Measurements from ENCODE around the gene SV2C.
"Not testable (repeated sequence)": the region's sequence is repeated elsewhere in the genome, so short reads cannot be mapped to it uniquely, and the experiment has no call there.

GRCh38 chr5:76369668-76370067, 286.5 kb downstream of the SV2C start:
- not testable (repeated sequence) for TF ChIP-seq CTCF (IDR thresholded peaks at IDR 0.05); POLR2AphosphoS5 (IDR thresholded peaks at IDR 0.05; ENCODE audit: insufficient read depth in 1 of 2, low read depth in 1 of 2); POLR2A (IDR thresholded peaks at IDR 0.05)

Measured in vagina (tissue), 2 donors.